Loucy (cell line): ENCODE data around the gene PALLD.

Experiments
- H2AFZ ChIP-seq: fragments of 200-600 bp; sonication (generic); 2 replicates; pipeline ENCODE4 v1.6.0; 2016; ENCODE audit warnings: antibody characterized with exemption, mild to moderate bottlenecking, low read length, moderate library complexity
- H3F3A ChIP-seq: fragments of 200-600 bp; 2 replicates; pipeline ENCODE4 v1.6.0; 2016; ENCODE audit warnings: antibody characterized with exemption, low read depth, mild to moderate bottlenecking
- H3K27me3 ChIP-seq: fragments of 200-600 bp; sonication (generic); 2 replicates; pipeline ENCODE4 v1.6.1; 2014; ENCODE audit warnings: low read length, mild to moderate bottlenecking; ENCODE audit not compliant: insufficient read depth, poor library complexity, severe bottlenecking
- H3K36me3 ChIP-seq: fragments of 200-600 bp; sonication (generic); 2 replicates; pipeline ENCODE4 v1.6.1; 2016; ENCODE audit warnings: low read length; ENCODE audit not compliant: insufficient read depth
- H3K4me1 ChIP-seq: fragments of 200-600 bp; sonication (generic); 2 replicates; pipeline ENCODE4 v1.5.1; 2014; ENCODE audit warnings: low read length, mild to moderate bottlenecking; ENCODE audit not compliant: insufficient read depth, poor library complexity, severe bottlenecking
- H3K4me2 ChIP-seq: fragments of 200-600 bp; sonication (generic); 2 replicates; pipeline ENCODE4 v1.6.0; 2014; ENCODE audit warnings: antibody characterized with exemption, low read length, low read depth, mild to moderate bottlenecking; ENCODE audit not compliant: poor library complexity, severe bottlenecking
- H3K4me3 ChIP-seq: fragments of 200-600 bp; sonication (generic); 2 replicates; pipeline ENCODE4 v1.5.1; 2014; ENCODE audit warnings: low read length, mild to moderate bottlenecking, mixed read lengths; ENCODE audit not compliant: poor library complexity, severe bottlenecking
- H3K79me2 ChIP-seq: fragments of 200-600 bp; sonication (generic); 2 replicates; pipeline ENCODE4 v1.6.1; 2014; ENCODE audit warnings: low read length; ENCODE audit not compliant: insufficient read depth
- H3K9ac ChIP-seq: fragments of 200-600 bp; sonication (generic); 2 replicates; pipeline ENCODE4 v1.6.0; 2014; ENCODE audit warnings: mild to moderate bottlenecking, low read depth, low read length, moderate library complexity; ENCODE audit not compliant: poor library complexity, severe bottlenecking
- H3K9me2 ChIP-seq: fragments of 200-600 bp; sonication (generic); replicated peaks from 2 replicates; pipeline ENCODE4 v1.6.1; 2016; ENCODE audit warnings: low read depth, low read length, mixed read lengths
- H3K9me3 ChIP-seq: fragments of 200-600 bp; sonication (generic); 2 replicates; pipeline ENCODE4 v1.6.1; 2014; ENCODE audit warnings: mild to moderate bottlenecking, antibody characterized with exemption, low read length, low read depth; ENCODE audit not compliant: insufficient read depth
- H4K20me1 ChIP-seq: fragments of 200-600 bp; sonication (generic); 2 replicates; pipeline ENCODE4 v1.6.0; 2014; ENCODE audit warnings: antibody characterized with exemption, low read length, mild to moderate bottlenecking; ENCODE audit not compliant: insufficient read depth, poor library complexity, severe bottlenecking
- CTCF ChIP-seq: fragments of 200-600 bp; sonication (generic); conservative IDR thresholded peaks from 2 replicates; pipeline ENCODE4 v1.5.1; 2014; ENCODE audit warnings: mild to moderate bottlenecking, antibody characterized with exemption, low read length
- EZH2phosphoT487 ChIP-seq: fragments of 200-600 bp; IDR thresholded peaks from 2 replicates; pipeline ENCODE4 v1.6.1; 2018; ENCODE audit warnings: antibody characterized with exemption, mild to moderate bottlenecking, moderate library complexity, borderline replicate concordance

Gene PALLD

GRCh38 chr4:168741281-168742173 is 244.7 kb downstream of the PALLD start:
- Histone ChIP-seq H2AFZ (no peak overlapping the region), H3K4me1 (no peaks in the 10 kb centered on the region), H3K27me3 (no peaks in the 10 kb centered on the region), H3K9me3 (no peaks in the 10 kb centered on the region), H3K9me2 (no peaks in the 10 kb centered on the region), H4K20me1 (no peaks in the 10 kb centered on the region), H3K4me3 (no peak overlapping the region), H3K9ac (no peak overlapping the region), H3K4me2 (no peak overlapping the region), H3K36me3 (no peaks in the 10 kb centered on the region), H3K79me2 (no peaks in the 10 kb centered on the region), H3F3A (no peaks in the 10 kb centered on the region)
- no peak for TF ChIP-seq CTCF
- TF ChIP-seq EZH2phosphoT487 = no peak

- no peak overlapping the region for H3K4me3 ChIP-seq
- no peaks in the 10 kb centered on the region for H3K79me2 ChIP-seq
- no peak overlapping the region for H2AFZ ChIP-seq
- H3K9me3 ChIP-seq = no peaks in the 10 kb centered on the region
- H3K27me3 ChIP-seq = no peaks in the 10 kb centered on the region
- H3F3A ChIP-seq = no peaks in the 10 kb centered on the region
- no peaks in the 10 kb centered on the region for H3K36me3 ChIP-seq
- no peak overlapping the region for H3K4me2 ChIP-seq
- H3K9me2 ChIP-seq = no peaks in the 10 kb centered on the region
- H3K9ac ChIP-seq = no peak overlapping the region
- no peaks in the 10 kb centered on the region for H4K20me1 ChIP-seq
- H3K4me1 ChIP-seq = no peaks in the 10 kb centered on the region
- TF ChIP-seq CTCF = no peak
- TF ChIP-seq EZH2phosphoT487 = no peak
Measured at GRCh38 chr4:168743131-168743530, 246.3 kb downstream of the PALLD start.

- Histone ChIP-seq H4K20me1 (no peaks in the 10 kb centered on the region), H3K27me3 (no peaks in the 10 kb centered on the region), H2AFZ (no peak overlapping the region), H3F3A (no peaks in the 10 kb centered on the region), H3K4me3 (no peak overlapping the region), H3K9ac (no peak overlapping the region), H3K9me2 (no peaks in the 10 kb centered on the region), H3K79me2 (no peaks in the 10 kb centered on the region), H3K36me3 (no peaks in the 10 kb centered on the region), H3K4me2 (no peak overlapping the region), H3K9me3 (no peaks in the 10 kb centered on the region), H3K4me1 (no peaks in the 10 kb centered on the region)
- no peak for TF ChIP-seq CTCF
- no peak for TF ChIP-seq EZH2phosphoT487
Measured at GRCh38 chr4:168743601-168744000, 246.7 kb downstream of the PALLD start.
